ENCODE measurements around the gene ST3GAL3. TPM values are rescaled to one million over a fixed set of nuclear protein-coding genes. Genes with fewer than 3 reads are reported as not detected.
"Not testable (repeated sequence)": the region's sequence is repeated elsewhere in the genome, so short reads cannot be mapped to it uniquely, and the experiment has no call there.

ST3GAL3 gene
- polyA plus RNA-seq, 2 of the 4 experiments (the other 2 are of a cell fraction): 2.5 to 4.0 TPM

GRCh38 chr1:43832255-43832654, 124.9 kb downstream of the ST3GAL3 start:
- no peak for DNase-seq (ENCODE audit: low read depth in 1 of 2, low spot score in 1 of 2)
- WGBS (ENCODE audit: missing lambda C conversion rate): 79% methylated on average over 3 of the region's 3 CpGs
- Histone ChIP-seq H3K4me1 (peaks cover 34% of the 10 kb centered on the region), H3K4me2 (no peak overlapping the region), H3K9me3 (no peaks in the 10 kb centered on the region), H3K27ac (no peak overlapping the region), H3K4me3 (no peak overlapping the region)
- TF ChIP-seq TP53 (CRISPR knock-in tag; IDR thresholded peaks at IDR 0.05) (no peak), USF2 (IDR thresholded peaks at IDR 0.05) (no peak), E2F6 (IDR thresholded peaks at IDR 0.05; ENCODE audit: borderline replicate concordance, low read depth) (no peak), CBX8 (IDR thresholded peaks at IDR 0.05) (no peak), CHD2 (IDR thresholded peaks at IDR 0.05; ENCODE audit: low read length, partially characterized antibody) (no peak), TFCP2L1 (CRISPR knock-in tag; IDR thresholded peaks at IDR 0.05) (no peak), CTCF (IDR thresholded peaks at IDR 0.05) (no peak), ATOH8 (CRISPR knock-in tag; IDR thresholded peaks at IDR 0.05; ENCODE audit: low read depth) (no peak), BCL3 (IDR thresholded peaks at IDR 0.05) (no peak), EHMT2 (IDR thresholded peaks at IDR 0.05; ENCODE audit: low read depth) (no peak), JUN (IDR thresholded peaks at IDR 0.05) (no peak), RCOR1 (IDR thresholded peaks at IDR 0.05; ENCODE audit: low read depth, low read length) (no peak), ZC3H11A (IDR thresholded peaks at IDR 0.05) (no peak), PHF8 (IDR thresholded peaks at IDR 0.05; ENCODE audit: borderline replicate concordance, low read depth) (no peak), EHF (CRISPR knock-in tag; IDR thresholded peaks at IDR 0.05) (no peak), CEBPB (IDR thresholded peaks at IDR 0.05) (no peak), MAFK (IDR thresholded peaks at IDR 0.05; ENCODE audit: partially characterized antibody) (no peak), HEYL (CRISPR knock-in tag; IDR thresholded peaks at IDR 0.05) (no peak), FOSL2 (IDR thresholded peaks at IDR 0.05) (no peak), FOSL2 (CRISPR knock-in tag; IDR thresholded peaks at IDR 0.05) (no peak)
- ChIA-PET POLR2A (no interaction called here), CTCF (interaction anchor here (0.9 kb wide), 1 partner anchor 84 kb away, joined by 3 read pairs; no protein-coding TSS in a partner anchor)
- no peak for ATAC-seq
- FAIRE-seq: no peak

- ATAC-seq: no peak
- no peak for TF ChIP-seq PBX3 (IDR thresholded peaks at IDR 0.05)
- no peak for TF ChIP-seq USF2 (IDR thresholded peaks at IDR 0.05)
- TF ChIP-seq EHF (CRISPR knock-in tag; IDR thresholded peaks at IDR 0.05): no peak
- no peak for TF ChIP-seq HES2 (IDR thresholded peaks at IDR 0.05)
- TF ChIP-seq FOXS1 (CRISPR knock-in tag; IDR thresholded peaks at IDR 0.05): no peak
- DNase-seq (ENCODE audit: low read depth in 1 of 2, low spot score in 1 of 2): no peak
- FAIRE-seq: no peak
- no peaks in the 10 kb centered on the region for H3K9me3 ChIP-seq
- 83% methylated on average over 1 of the region's 1 CpG for WGBS (ENCODE audit: missing lambda C conversion rate)
- POLR2A ChIA-PET: no interaction called here
- H3K4me1 ChIP-seq: peaks cover 34% of the 10 kb centered on the region
- H3K4me3 ChIP-seq: no peak overlapping the region
- CTCF ChIA-PET: interaction anchor here (0.6 kb wide), 1 partner anchor 13 kb away, joined by 3 read pairs; no protein-coding TSS in a partner anchor
- no peak overlapping the region for H3K4me2 ChIP-seq
- no peak overlapping the region for H3K27ac ChIP-seq
Observed at GRCh38 chr1:43832998-43833397, 125.7 kb downstream of the ST3GAL3 start.

GRCh38 chr1:43833902-43834279, 126.6 kb downstream of the ST3GAL3 start:
- CTCF ChIA-PET; ATAC-seq; H3K4me3 ChIP-seq; DNase-seq (ENCODE audit: low read depth in 1 of 2, low spot score in 1 of 2); POLR2A ChIA-PET; FAIRE-seq; H3K9me3 ChIP-seq; H3K27ac ChIP-seq; H3K4me2 ChIP-seq: not testable (repeated sequence)
- WGBS (ENCODE audit: missing lambda C conversion rate): 78% methylated on average over 10 of the region's 10 CpGs
- H3K4me1 ChIP-seq: peaks cover 34% of the 10 kb centered on the region
